Measurements from ENCODE around the gene FOXP2.
"Not testable (repeated sequence)": the region's sequence is repeated elsewhere in the genome, so short reads cannot be mapped to it uniquely, and the experiment has no call there.

The FOXP2 gene

DNA sequence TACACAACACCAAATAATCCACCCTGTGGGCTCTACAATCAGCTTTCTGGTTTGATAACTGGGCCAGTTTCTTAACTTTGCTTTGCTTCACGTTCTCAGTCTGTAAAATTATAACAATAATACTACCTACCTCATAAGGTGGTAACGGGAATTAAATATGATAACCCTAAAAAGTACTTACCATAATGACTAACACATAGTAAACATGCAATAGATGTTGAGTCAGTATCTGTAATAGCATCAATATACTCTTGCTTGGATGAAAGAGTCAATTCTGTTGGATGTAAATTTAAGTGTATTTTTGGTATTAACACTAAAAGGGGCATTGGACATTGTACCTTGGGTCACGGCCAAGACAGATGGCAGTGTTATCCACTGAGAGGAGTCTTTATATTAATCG, 160.5 kb downstream of the FOXP2 start:
- TF ChIP-seq, protein P1, sequence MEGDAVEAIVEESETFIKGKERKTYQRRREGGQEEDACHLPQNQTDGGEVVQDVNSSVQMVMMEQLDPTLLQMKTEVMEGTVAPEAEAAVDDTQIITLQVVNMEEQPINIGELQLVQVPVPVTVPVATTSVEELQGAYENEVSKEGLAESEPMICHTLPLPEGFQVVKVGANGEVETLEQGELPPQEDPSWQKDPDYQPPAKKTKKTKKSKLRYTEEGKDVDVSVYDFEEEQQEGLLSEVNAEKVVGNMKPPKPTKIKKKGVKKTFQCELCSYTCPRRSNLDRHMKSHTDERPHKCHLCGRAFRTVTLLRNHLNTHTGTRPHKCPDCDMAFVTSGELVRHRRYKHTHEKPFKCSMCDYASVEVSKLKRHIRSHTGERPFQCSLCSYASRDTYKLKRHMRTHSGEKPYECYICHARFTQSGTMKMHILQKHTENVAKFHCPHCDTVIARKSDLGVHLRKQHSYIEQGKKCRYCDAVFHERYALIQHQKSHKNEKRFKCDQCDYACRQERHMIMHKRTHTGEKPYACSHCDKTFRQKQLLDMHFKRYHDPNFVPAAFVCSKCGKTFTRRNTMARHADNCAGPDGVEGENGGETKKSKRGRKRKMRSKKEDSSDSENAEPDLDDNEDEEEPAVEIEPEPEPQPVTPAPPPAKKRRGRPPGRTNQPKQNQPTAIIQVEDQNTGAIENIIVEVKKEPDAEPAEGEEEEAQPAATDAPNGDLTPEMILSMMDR (IDR thresholded peaks at IDR 0.05; ENCODE audit: low read depth, low read length), result no peak
- H3K4me1 ChIP-seq, result no peaks in the 10 kb centered on the region
- H3K4me3 ChIP-seq (ENCODE audit: low read depth, low read length), result no peak overlapping the region
- H3K9me3 ChIP-seq, result no peaks in the 10 kb centered on the region
- no peaks in the 10 kb centered on the region for H3K36me3 ChIP-seq
- no peak for DNase-seq
- H3K27me3 ChIP-seq, result no peaks in the 10 kb centered on the region

GRCh38 chr7:114580963-114581362, 166.3 kb downstream of the FOXP2 start:
- not testable (repeated sequence) for H3K4me3 ChIP-seq (ENCODE audit: low read depth, low read length); H3K36me3 ChIP-seq; H3K27me3 ChIP-seq; H3K9me3 ChIP-seq; DNase-seq; H3K4me1 ChIP-seq

GRCh38 chr7:114588506-114588905, 173.9 kb downstream of the FOXP2 start:
- Histone ChIP-seq H3K4me3 (ENCODE audit: low read depth, low read length) (no peak overlapping the region), H3K9me3 (no peaks in the 10 kb centered on the region), H3K4me1 (no peaks in the 10 kb centered on the region), H3K27me3 (no peaks in the 10 kb centered on the region), H3K36me3 (no peaks in the 10 kb centered on the region)
- TF ChIP-seq, protein P1 (IDR thresholded peaks at IDR 0.05; ENCODE audit: low read depth, low read length), result no peak
- no peak for DNase-seq

DNA sequence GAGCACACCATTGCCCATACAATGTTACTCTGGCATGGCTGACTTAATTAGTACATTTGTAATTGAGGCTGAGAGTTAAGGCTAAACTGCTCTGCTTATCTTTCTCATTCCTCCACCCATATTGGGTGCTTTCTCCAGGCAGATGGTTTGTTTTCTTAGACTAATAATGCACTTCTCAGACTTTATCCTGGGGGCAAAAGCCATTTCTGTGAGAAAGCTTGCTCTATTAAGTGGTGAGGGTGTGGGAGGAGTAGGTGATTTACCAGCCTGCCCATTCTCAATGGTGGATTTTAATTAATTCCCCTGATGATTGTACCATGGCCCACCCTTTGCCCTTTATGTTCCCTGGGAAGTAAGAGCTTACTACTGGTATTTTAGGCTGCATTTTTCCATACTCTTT, 174.8 kb downstream of the FOXP2 start:
- Histone ChIP-seq H3K9me3 (no peaks in the 10 kb centered on the region), H3K27me3 (no peaks in the 10 kb centered on the region), H3K4me1 (no peaks in the 10 kb centered on the region), H3K4me3 (ENCODE audit: low read depth, low read length) (no peak overlapping the region), H3K36me3 (no peaks in the 10 kb centered on the region)
- DNase-seq, result no peak
- TF ChIP-seq, protein P1 (IDR thresholded peaks at IDR 0.05; ENCODE audit: low read depth, low read length), result no peak

DNA sequence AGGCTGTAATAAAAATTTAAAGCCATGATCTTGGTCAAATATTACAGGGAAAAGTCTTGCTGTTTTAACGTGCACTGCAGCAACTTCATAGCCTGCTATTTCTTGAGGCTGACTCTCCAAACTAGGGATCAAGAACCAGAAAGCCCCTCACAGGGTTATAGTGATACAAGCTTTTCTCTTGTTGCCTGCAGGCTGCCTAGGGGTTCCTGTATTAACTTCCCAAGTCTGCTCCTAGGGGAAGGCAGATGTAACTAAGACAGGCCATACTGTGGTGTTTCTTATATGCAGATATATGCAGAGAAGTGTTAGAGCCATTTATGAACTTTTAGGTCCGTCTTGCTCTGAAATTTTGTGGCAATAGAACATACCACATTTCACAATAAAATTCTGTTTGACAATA, 175.7 kb downstream of the FOXP2 start:
- TF ChIP-seq, protein P1 (IDR thresholded peaks at IDR 0.05; ENCODE audit: low read depth, low read length), result no peak
- Histone ChIP-seq H3K36me3 (no peaks in the 10 kb centered on the region), H3K27me3 (no peaks in the 10 kb centered on the region), H3K4me1 (no peaks in the 10 kb centered on the region), H3K4me3 (ENCODE audit: low read depth, low read length) (no peak overlapping the region), H3K9me3 (no peaks in the 10 kb centered on the region)
- no peak for DNase-seq

GRCh38 chr7:114598946-114599345, 184.3 kb downstream of the FOXP2 start:
- Histone ChIP-seq H3K36me3 (no peaks in the 10 kb centered on the region), H3K4me1 (no peaks in the 10 kb centered on the region), H3K4me3 (ENCODE audit: low read depth, low read length) (no peak overlapping the region), H3K27me3 (no peaks in the 10 kb centered on the region), H3K9me3 (no peaks in the 10 kb centered on the region)
- TF ChIP-seq, protein P1 (IDR thresholded peaks at IDR 0.05; ENCODE audit: low read depth, low read length), result no peak
- DNase-seq, result no peak

- Histone ChIP-seq H3K4me3 (ENCODE audit: low read depth, low read length) (no peak overlapping the region), H3K36me3 (no peaks in the 10 kb centered on the region), H3K9me3 (no peaks in the 10 kb centered on the region), H3K27me3 (no peaks in the 10 kb centered on the region), H3K4me1 (no peaks in the 10 kb centered on the region)
- DNase-seq, result no peak
- TF ChIP-seq, protein P1 (IDR thresholded peaks at IDR 0.05; ENCODE audit: low read depth, low read length), result no peak
These were observed 191.5 kb downstream of the FOXP2 start for GRCh38 chr7:114606100-114606499.

DNA sequence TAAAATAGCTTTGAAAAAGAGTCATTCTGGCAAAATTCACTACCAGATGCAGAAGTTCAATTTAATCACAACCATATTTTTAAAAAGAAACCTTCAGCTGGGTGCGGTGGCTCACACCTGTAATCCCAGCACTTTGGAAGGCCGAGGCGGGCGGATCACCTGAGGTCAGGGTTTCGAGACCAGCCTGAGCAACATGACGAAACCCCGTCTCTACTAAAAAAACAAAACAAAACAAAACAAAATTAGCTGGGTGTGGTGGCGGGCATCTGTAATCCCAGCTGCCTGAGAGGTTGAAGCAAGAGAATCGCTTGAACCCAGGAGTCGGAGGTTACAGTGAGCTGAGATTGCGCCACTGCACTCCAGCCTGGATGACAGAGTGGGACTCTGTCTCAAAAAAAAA, 194.2 kb downstream of the FOXP2 start:
- not testable (repeated sequence) for H3K4me1 ChIP-seq; H3K4me3 ChIP-seq (ENCODE audit: low read depth, low read length); H3K9me3 ChIP-seq; H3K36me3 ChIP-seq; DNase-seq; H3K27me3 ChIP-seq
